Naive thymus-derived CD4-positive, alpha-beta T cell (primary cell): ENCODE results near the gene NCOA4. TPM values are rescaled to one million over a fixed set of nuclear protein-coding genes. Genes with fewer than 3 reads are reported as not detected.
"Not testable (repeated sequence)": the region's sequence is repeated elsewhere in the genome, so short reads cannot be mapped to it uniquely, and the experiment has no call there.

Experiments
- ATAC-seq: fragments of 150-1000 bp; cut with Tn5 transposase; 2 replicates; pipeline ENCODE4 v1.10.0; 2021; ENCODE audit warnings: mild to moderate bottlenecking, moderate library complexity
- CTCF ChIA-PET: fragments of 350-600 bp; sonication (Branson Sonifier 250); formaldehyde crosslinking; loops from one replicate; lab custom pipeline; 2021; ENCODE audit warnings: antibody characterized with exemption; lab: Charles Lee
- POLR2A ChIA-PET: fragments of 350-600 bp; sonication (Branson Sonifier 250); formaldehyde crosslinking; loops from one replicate; lab custom pipeline; 2021; ENCODE audit warnings: antibody characterized with exemption, inconsistent platforms; lab: Charles Lee
- DNase-seq, 9 donors: peaks; one replicate each; pipeline versions ENCODE4 v3.0.0 to v3.0.0-alpha.2; 2020 to 2022; ENCODE audit warnings: mixed read lengths in 1 of 9
- H3K27ac ChIP-seq: one replicate; pipeline ENCODE4 v1.7.0; 2013; ENCODE audit warnings: mild to moderate bottlenecking, low read depth, low read length, moderate library complexity
- H3K27me3 ChIP-seq, 2 donors: one replicate each; pipeline ENCODE4 v1.7.0; 2013; ENCODE audit warnings: low read length in 2 of 2, mild to moderate bottlenecking in 2 of 2, moderate library complexity in 2 of 2; ENCODE audit not compliant: control insufficient read depth in 2 of 2, insufficient read depth in 2 of 2
- H3K36me3 ChIP-seq, 3 experiments: 1 replicate in 2 of 3; 2 replicates in 1 of 3; pipeline ENCODE4 v1.7.0; 2013; ENCODE audit warnings: low read length in 3 of 3, mild to moderate bottlenecking in 3 of 3, moderate library complexity in 1 of 3; ENCODE audit not compliant: insufficient read depth in 3 of 3, control insufficient read depth in 2 of 3
- H3K4me1 ChIP-seq, 2 donors: one replicate each; pipeline ENCODE4 v1.7.0; 2013; ENCODE audit warnings: low read length in 2 of 2, mild to moderate bottlenecking in 2 of 2, moderate library complexity in 1 of 2; ENCODE audit not compliant: control insufficient read depth in 2 of 2, insufficient read depth in 2 of 2
- H3K4me3 ChIP-seq: 2 replicates; pipeline ENCODE4 v1.7.0; 2013; ENCODE audit warnings: mild to moderate bottlenecking, low read length
- H3K9me3 ChIP-seq, 3 experiments: 1 replicate in 2 of 3; 2 replicates in 1 of 3; pipeline ENCODE4 v1.7.0; 2013; ENCODE audit warnings: low read length in 3 of 3; ENCODE audit not compliant: control insufficient read depth in 2 of 3
- H3K27ac Mint-ChIP-seq, 9 donors: one replicate each; pipeline ENCODE4 v1.8.0; 2020 to 2022; ENCODE audit warnings: mixed read lengths in 9 of 9, mild to moderate bottlenecking in 8 of 9, moderate library complexity in 5 of 9, inconsistent platforms in 2 of 9
- H3K27me3 Mint-ChIP-seq, 5 donors: one replicate each; pipeline ENCODE4 v1.8.0; 2021 to 2022; ENCODE audit warnings: mixed read lengths in 5 of 5, mild to moderate bottlenecking in 1 of 5
- H3K36me3 Mint-ChIP-seq, 5 donors: one replicate each; pipeline ENCODE4 v1.8.0; 2020 to 2022; ENCODE audit warnings: mixed read lengths in 5 of 5, mild to moderate bottlenecking in 3 of 5, inconsistent platforms in 1 of 5
- H3K4me1 Mint-ChIP-seq, 7 donors: one replicate each; pipeline ENCODE4 v1.8.0; 2020 to 2022; ENCODE audit warnings: mixed read lengths in 7 of 7, mild to moderate bottlenecking in 3 of 7, inconsistent platforms in 1 of 7
- H3K4me3 Mint-ChIP-seq, 10 donors: one replicate each; pipeline ENCODE4 v1.8.0; 2020 to 2022; ENCODE audit warnings: mild to moderate bottlenecking in 10 of 10, mixed read lengths in 10 of 10, moderate library complexity in 6 of 10, inconsistent platforms in 2 of 10
- H3K9me3 Mint-ChIP-seq, 11 donors: one replicate each; pipeline ENCODE4 v1.8.0; 2020 to 2022; ENCODE audit warnings: mixed read lengths in 11 of 11, mild to moderate bottlenecking in 4 of 11, inconsistent platforms in 1 of 11, moderate library complexity in 1 of 11
- intact Hi-C, 2 donors: fragments of 100-400 bp; cut with micrococcal nuclease; formaldehyde crosslinking; loops; one replicate each; pipeline ENCODE4 v1.15.1; 2023
- polyA plus RNA-seq, 2 donors: library from polyadenylated mRNA; unstranded; fragments of 300-500 nt; fragmentation: Illumina TruSeq; gene quantifications; one replicate each; pipeline ENCODE4 v1.2.3, GENCODE V29; 2021
- total RNA-seq, 6 experiments: library from RNA in 5 of 6; stranded (reverse) in 5 of 6; gene quantifications; 1 replicate in 5 of 6; 2 replicates in 1 of 6; pipeline ENCODE4 v1.2.3 and lab custom pipeline; 2021 to 2026

NCOA4 gene
- total and polyA plus RNA-seq, 7 experiments from 2014 or later = 54.6 to 181 (median 106) TPM

DNA sequence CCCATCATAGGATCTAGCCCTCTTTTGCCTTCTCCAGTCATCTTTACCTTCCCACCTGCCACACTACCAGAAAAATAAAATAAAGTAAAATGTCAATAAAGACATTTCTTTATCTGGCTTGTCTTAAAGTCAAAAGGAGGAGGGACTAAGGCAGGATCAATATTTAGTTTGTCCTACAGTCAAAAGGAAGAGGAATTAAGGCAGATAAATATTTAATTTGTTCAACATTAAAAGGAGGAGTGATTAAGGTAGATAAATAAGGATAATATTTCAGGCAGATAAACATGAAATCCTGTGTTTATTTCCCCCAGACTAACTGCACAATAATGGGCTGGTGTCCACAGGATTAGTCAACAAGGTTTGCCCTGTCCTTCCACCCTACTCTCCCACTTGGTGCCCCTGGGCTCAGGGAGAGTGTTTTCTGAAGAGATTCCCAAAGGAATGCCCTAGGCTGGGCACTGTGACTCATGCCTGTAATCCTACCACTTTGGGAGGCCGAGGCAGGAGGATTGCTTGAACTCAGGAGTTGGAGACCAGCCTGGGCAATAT, 33.9 kb upstream of the NCOA4 start:
- H3K36me3 Mint-ChIP-seq = no peaks in the 10 kb centered on the region
- no peak for DNase-seq
- intact Hi-C loops = no loop called here
- no peak overlapping the region for H3K4me3 ChIP-seq
- H3K4me3 Mint-ChIP-seq = no peak overlapping the region
- H3K9me3 ChIP-seq = no peaks in the 10 kb centered on the region
- peak overlapping the region in 1 of 9 donors; percentile 36 for H3K27ac Mint-ChIP-seq
- H3K27me3 ChIP-seq = no peaks in the 10 kb centered on the region
- H3K9me3 Mint-ChIP-seq = peaks cover 0 to 4% (median 0%) of the 10 kb centered on the region in 11 donors
- POLR2A ChIA-PET = no interaction called here
- no peaks in the 10 kb centered on the region for H3K36me3 ChIP-seq
- no peak for ATAC-seq
- CTCF ChIA-PET = no interaction called here
- no peak overlapping the region for H3K27ac ChIP-seq
- no peaks in the 10 kb centered on the region for H3K4me1 ChIP-seq
- peaks cover 0 to 2% (median 0%) of the 10 kb centered on the region in 5 donors for H3K27me3 Mint-ChIP-seq
- H3K4me1 Mint-ChIP-seq = peaks cover 0 to 5% (median 0%) of the 10 kb centered on the region in 7 donors

DNA sequence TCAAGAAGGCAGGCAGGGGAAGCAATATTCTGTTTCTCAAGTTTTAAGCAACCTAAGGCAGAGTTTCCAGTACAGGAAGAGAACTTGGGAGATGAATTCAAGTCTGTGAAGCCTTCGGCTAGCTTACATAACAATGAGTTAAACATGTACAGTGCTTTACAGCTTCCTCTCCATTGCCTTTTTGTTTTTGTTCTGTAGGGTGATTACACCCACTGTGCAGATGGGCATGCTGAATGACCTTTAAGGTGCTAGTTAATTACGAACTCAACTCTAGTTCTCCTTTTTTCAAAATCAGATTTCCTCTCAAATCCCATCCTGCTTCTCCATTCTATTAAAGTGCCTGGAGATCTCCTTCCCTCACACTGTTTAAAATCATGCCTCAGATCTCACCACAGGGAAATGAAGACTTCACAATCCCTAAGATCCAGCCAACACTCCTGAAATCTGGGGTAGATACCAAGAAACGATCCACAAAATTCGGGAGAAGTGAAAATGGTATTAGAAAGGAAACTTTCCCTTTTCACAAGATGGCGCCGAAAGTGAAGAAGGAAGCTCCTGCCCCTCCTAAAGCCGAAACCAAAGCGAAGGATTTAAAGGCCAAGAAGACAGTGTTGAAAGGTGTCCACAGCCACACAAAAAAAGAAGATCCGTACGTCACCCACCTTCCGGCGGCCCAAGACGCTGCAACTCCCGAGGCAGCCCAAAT, 32.5 kb upstream of the NCOA4 start:
- no peak overlapping the region for H3K27ac Mint-ChIP-seq
- intact Hi-C loops = no loop called here
- ChIA-PET POLR2A (no interaction called here), CTCF (no interaction called here)
- no peak overlapping the region for H3K4me3 ChIP-seq
- H3K36me3 ChIP-seq = no peaks in the 10 kb centered on the region
- no peak overlapping the region for H3K27ac ChIP-seq
- no peaks in the 10 kb centered on the region for H3K9me3 ChIP-seq
- no peaks in the 10 kb centered on the region for H3K4me1 Mint-ChIP-seq
- no peaks in the 10 kb centered on the region for H3K9me3 Mint-ChIP-seq
- no peaks in the 10 kb centered on the region for H3K4me1 ChIP-seq
- DNase-seq (no peak), ATAC-seq (no peak)
- H3K27me3 ChIP-seq = no peaks in the 10 kb centered on the region
- peaks cover 0 to 2% (median 0%) of the 10 kb centered on the region in 5 donors for H3K27me3 Mint-ChIP-seq
- no peaks in the 10 kb centered on the region for H3K36me3 Mint-ChIP-seq
- no peak overlapping the region for H3K4me3 Mint-ChIP-seq

DNA sequence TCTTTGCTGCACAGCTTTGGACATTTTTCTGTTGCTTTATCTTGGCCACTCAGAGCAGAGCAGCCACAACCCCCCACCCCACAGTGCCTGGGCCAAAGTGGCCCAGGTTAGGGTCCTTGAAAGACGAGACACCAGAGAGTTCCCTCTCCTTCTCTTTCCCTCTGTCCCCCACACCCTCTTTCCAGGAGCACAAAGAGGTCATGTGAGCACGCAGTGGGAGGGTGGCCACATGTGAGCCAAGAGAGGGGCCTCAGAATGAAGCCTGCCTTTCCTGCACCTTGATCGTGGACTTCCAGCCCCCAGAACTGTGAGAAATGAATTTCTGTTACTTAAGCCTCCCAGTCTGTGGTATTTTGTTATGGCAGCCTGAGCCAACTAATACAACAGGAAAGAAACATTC, 30.3 kb upstream of the NCOA4 start:
- Mint-ChIP-seq H3K4me3 (no peak overlapping the region), H3K27ac (no peak overlapping the region), H3K4me1 (no peaks in the 10 kb centered on the region), H3K9me3 (peaks cover 0 to 18% (median 6%) of the 10 kb centered on the region in 11 donors), H3K27me3 (peaks cover 0 to 4% (median 0%) of the 10 kb centered on the region in 5 donors), H3K36me3 (peaks cover 0 to 9% (median 7%) of the 10 kb centered on the region in 5 donors)
- H3K9me3 ChIP-seq = no peaks in the 10 kb centered on the region
- ChIA-PET POLR2A (no interaction called here), CTCF (no interaction called here)
- no peak overlapping the region for H3K27ac ChIP-seq
- no peaks in the 10 kb centered on the region for H3K4me1 ChIP-seq
- no peaks in the 10 kb centered on the region for H3K27me3 ChIP-seq
- H3K36me3 ChIP-seq = no peaks in the 10 kb centered on the region
- no peak for ATAC-seq
- intact Hi-C loops = no loop called here
- H3K4me3 ChIP-seq = no peak overlapping the region
- DNase-seq = no peak

DNA sequence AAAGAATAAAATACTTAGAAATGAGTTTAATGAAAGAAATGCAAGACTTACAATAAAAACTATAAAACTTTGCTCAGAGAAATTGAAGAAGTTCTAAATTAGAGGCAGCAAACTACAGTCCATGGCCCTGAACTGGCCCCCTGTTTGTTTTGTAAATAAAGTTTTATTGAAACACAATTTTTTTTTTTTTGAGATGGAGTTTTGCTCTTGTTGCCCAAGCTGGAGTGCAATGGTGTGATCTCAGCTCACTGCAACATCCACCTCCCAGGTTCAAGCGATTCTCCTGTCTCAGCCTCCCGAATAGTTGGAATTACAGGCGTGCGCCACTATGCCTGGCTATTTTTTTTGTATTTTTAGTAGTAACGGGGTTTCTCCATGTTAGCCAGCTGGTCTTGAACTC, 27.5 kb upstream of the NCOA4 start:
- H3K27ac ChIP-seq, H3K4me3 Mint-ChIP-seq, H3K27ac Mint-ChIP-seq, H3K36me3 Mint-ChIP-seq, H3K4me1 ChIP-seq, DNase-seq, H3K27me3 ChIP-seq, POLR2A ChIA-PET, intact Hi-C loops, ATAC-seq, H3K27me3 Mint-ChIP-seq, H3K4me3 ChIP-seq, H3K9me3 ChIP-seq, H3K36me3 ChIP-seq, CTCF ChIA-PET: not testable (repeated sequence)
- Mint-ChIP-seq H3K9me3 (peaks cover 0 to 18% (median 6%) of the 10 kb centered on the region in 11 donors), H3K4me1 (peaks cover 0 to 14% (median 5%) of the 10 kb centered on the region in 7 donors)

DNA sequence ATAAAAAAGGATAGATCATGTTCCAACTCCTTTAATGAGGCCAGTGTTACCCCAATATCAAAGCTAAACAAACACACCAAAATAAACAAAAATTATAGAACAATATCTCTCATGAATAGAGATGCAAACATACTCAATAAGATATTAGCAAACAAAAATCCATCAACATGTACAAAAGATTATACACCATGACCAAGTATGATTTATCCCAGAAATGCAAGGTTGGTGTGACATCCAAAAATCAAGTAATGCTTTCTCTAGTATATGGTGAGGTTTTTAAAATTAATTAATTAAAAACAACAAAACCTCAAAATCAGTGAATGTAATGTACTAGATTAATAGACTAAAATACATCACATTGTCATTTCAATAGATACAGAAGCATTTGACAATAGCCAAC, 26.6 kb upstream of the NCOA4 start:
- H3K4me1 Mint-ChIP-seq = peaks cover 0 to 14% (median 5%) of the 10 kb centered on the region in 7 donors
- Histone ChIP-seq H3K4me1 (no peaks in the 10 kb centered on the region), H3K36me3 (no peaks in the 10 kb centered on the region), H3K4me3 (no peak overlapping the region), H3K27ac (no peak overlapping the region), H3K9me3 (no peaks in the 10 kb centered on the region), H3K27me3 (no peaks in the 10 kb centered on the region)
- intact Hi-C loops = no loop called here
- H3K9me3 Mint-ChIP-seq = peaks cover 0 to 18% (median 6%) of the 10 kb centered on the region in 11 donors
- no peak overlapping the region for H3K4me3 Mint-ChIP-seq
- CTCF ChIA-PET = no interaction called here
- H3K27me3 Mint-ChIP-seq = peaks cover 0 to 4% (median 0%) of the 10 kb centered on the region in 5 donors
- ATAC-seq = no peak
- no peak for DNase-seq
- POLR2A ChIA-PET = no interaction called here
- no peak overlapping the region for H3K27ac Mint-ChIP-seq
- peaks cover 0 to 9% (median 7%) of the 10 kb centered on the region in 5 donors for H3K36me3 Mint-ChIP-seq

DNA sequence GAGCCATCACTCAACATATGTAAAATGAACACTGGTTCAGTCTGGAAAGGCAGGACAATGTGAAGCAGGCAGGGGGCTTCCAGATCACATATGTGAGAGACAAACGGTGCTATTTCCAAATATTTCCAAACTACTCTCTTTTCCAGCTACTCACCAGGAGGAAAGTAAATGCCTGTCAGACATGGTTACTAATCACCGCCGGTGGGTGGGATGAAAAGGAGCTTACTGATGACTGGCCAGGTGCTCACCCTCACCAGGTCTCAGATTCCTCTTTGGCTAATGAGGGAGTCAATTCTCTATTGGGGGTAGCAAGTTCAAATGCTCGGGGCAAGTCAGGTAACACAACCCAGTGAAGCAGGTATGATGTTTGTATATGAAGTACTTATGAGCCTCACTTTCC, 25.3 kb upstream of the NCOA4 start:
- no peak for ATAC-seq
- no peaks in the 10 kb centered on the region for H3K27me3 ChIP-seq
- H3K4me1 ChIP-seq = no peaks in the 10 kb centered on the region
- Mint-ChIP-seq H3K27ac (peak overlapping the region in 2 of 9 donors; percentile 8 to 21), H3K36me3 (peaks cover 0 to 9% (median 7%) of the 10 kb centered on the region in 5 donors), H3K4me1 (peaks cover 0 to 21% (median 5%) of the 10 kb centered on the region in 7 donors), H3K27me3 (peaks cover 0 to 8% (median 0%) of the 10 kb centered on the region in 5 donors), H3K9me3 (peaks cover 0 to 18% (median 6%) of the 10 kb centered on the region in 11 donors), H3K4me3 (peak overlapping the region in 1 of 10 donors; percentile 5)
- H3K36me3 ChIP-seq = no peaks in the 10 kb centered on the region
- CTCF ChIA-PET = no interaction called here
- H3K27ac ChIP-seq = no peak overlapping the region
- H3K9me3 ChIP-seq = no peaks in the 10 kb centered on the region
- POLR2A ChIA-PET = no interaction called here
- intact Hi-C loops = no loop called here
- no peak for DNase-seq
- no peak overlapping the region for H3K4me3 ChIP-seq
